Naive thymus-derived CD4-positive, alpha-beta T cell (primary cell): Measurements from ENCODE around the gene FRMD5. TPM values are rescaled to one million over a fixed set of nuclear protein-coding genes. Genes with fewer than 3 reads are reported as not detected.

Experiments
- ATAC-seq: fragments of 150-1000 bp; cut with Tn5 transposase; 2 replicates; pipeline ENCODE4 v1.10.0; 2021; ENCODE audit warnings: mild to moderate bottlenecking, moderate library complexity
- CTCF ChIA-PET: fragments of 350-600 bp; sonication (Branson Sonifier 250); formaldehyde crosslinking; loops from one replicate; lab custom pipeline; 2021; ENCODE audit warnings: antibody characterized with exemption; lab: Charles Lee
- POLR2A ChIA-PET: fragments of 350-600 bp; sonication (Branson Sonifier 250); formaldehyde crosslinking; loops from one replicate; lab custom pipeline; 2021; ENCODE audit warnings: antibody characterized with exemption, inconsistent platforms; lab: Charles Lee
- DNase-seq, 9 donors: peaks; one replicate each; pipeline versions ENCODE4 v3.0.0 to v3.0.0-alpha.2; 2020 to 2022; ENCODE audit warnings: mixed read lengths in 1 of 9
- H3K27ac ChIP-seq: one replicate; pipeline ENCODE4 v1.7.0; 2013; ENCODE audit warnings: mild to moderate bottlenecking, low read depth, low read length, moderate library complexity
- H3K27me3 ChIP-seq, 2 donors: one replicate each; pipeline ENCODE4 v1.7.0; 2013; ENCODE audit warnings: low read length in 2 of 2, mild to moderate bottlenecking in 2 of 2, moderate library complexity in 2 of 2; ENCODE audit not compliant: control insufficient read depth in 2 of 2, insufficient read depth in 2 of 2
- H3K36me3 ChIP-seq, 3 experiments: 1 replicate in 2 of 3; 2 replicates in 1 of 3; pipeline ENCODE4 v1.7.0; 2013; ENCODE audit warnings: low read length in 3 of 3, mild to moderate bottlenecking in 3 of 3, moderate library complexity in 1 of 3; ENCODE audit not compliant: insufficient read depth in 3 of 3, control insufficient read depth in 2 of 3
- H3K4me1 ChIP-seq, 2 donors: one replicate each; pipeline ENCODE4 v1.7.0; 2013; ENCODE audit warnings: low read length in 2 of 2, mild to moderate bottlenecking in 2 of 2, moderate library complexity in 1 of 2; ENCODE audit not compliant: control insufficient read depth in 2 of 2, insufficient read depth in 2 of 2
- H3K4me3 ChIP-seq: 2 replicates; pipeline ENCODE4 v1.7.0; 2013; ENCODE audit warnings: mild to moderate bottlenecking, low read length
- H3K9me3 ChIP-seq, 3 experiments: 1 replicate in 2 of 3; 2 replicates in 1 of 3; pipeline ENCODE4 v1.7.0; 2013; ENCODE audit warnings: low read length in 3 of 3; ENCODE audit not compliant: control insufficient read depth in 2 of 3
- H3K27ac Mint-ChIP-seq, 9 donors: one replicate each; pipeline ENCODE4 v1.8.0; 2020 to 2022; ENCODE audit warnings: mixed read lengths in 9 of 9, mild to moderate bottlenecking in 8 of 9, moderate library complexity in 5 of 9, inconsistent platforms in 2 of 9
- H3K27me3 Mint-ChIP-seq, 5 donors: one replicate each; pipeline ENCODE4 v1.8.0; 2021 to 2022; ENCODE audit warnings: mixed read lengths in 5 of 5, mild to moderate bottlenecking in 1 of 5
- H3K36me3 Mint-ChIP-seq, 5 donors: one replicate each; pipeline ENCODE4 v1.8.0; 2020 to 2022; ENCODE audit warnings: mixed read lengths in 5 of 5, mild to moderate bottlenecking in 3 of 5, inconsistent platforms in 1 of 5
- H3K4me1 Mint-ChIP-seq, 7 donors: one replicate each; pipeline ENCODE4 v1.8.0; 2020 to 2022; ENCODE audit warnings: mixed read lengths in 7 of 7, mild to moderate bottlenecking in 3 of 7, inconsistent platforms in 1 of 7
- H3K4me3 Mint-ChIP-seq, 10 donors: one replicate each; pipeline ENCODE4 v1.8.0; 2020 to 2022; ENCODE audit warnings: mild to moderate bottlenecking in 10 of 10, mixed read lengths in 10 of 10, moderate library complexity in 6 of 10, inconsistent platforms in 2 of 10
- H3K9me3 Mint-ChIP-seq, 11 donors: one replicate each; pipeline ENCODE4 v1.8.0; 2020 to 2022; ENCODE audit warnings: mixed read lengths in 11 of 11, mild to moderate bottlenecking in 4 of 11, inconsistent platforms in 1 of 11, moderate library complexity in 1 of 11
- intact Hi-C, 2 donors: fragments of 100-400 bp; cut with micrococcal nuclease; formaldehyde crosslinking; loops; one replicate each; pipeline ENCODE4 v1.15.1; 2023
- polyA plus RNA-seq, 2 donors: library from polyadenylated mRNA; unstranded; fragments of 300-500 nt; fragmentation: Illumina TruSeq; gene quantifications; one replicate each; pipeline ENCODE4 v1.2.3, GENCODE V29; 2021
- total RNA-seq, 6 experiments: library from RNA in 5 of 6; stranded (reverse) in 5 of 6; gene quantifications; 1 replicate in 5 of 6; 2 replicates in 1 of 6; pipeline ENCODE4 v1.2.3 and lab custom pipeline; 2021 to 2026

FRMD5 gene
- total and polyA plus RNA-seq, 7 experiments from 2014 or later: 0.31 to 0.39 (median 0.35) TPM; not detected in 4

GRCh38 chr15:44153352-44153751 lies 41.7 kb downstream of the FRMD5 start:
- Mint-ChIP-seq H3K9me3 (peaks cover 0 to 2% (median 0%) of the 10 kb centered on the region in 11 donors), H3K4me1 (no peaks in the 10 kb centered on the region), H3K36me3 (no peaks in the 10 kb centered on the region), H3K27ac (no peak overlapping the region), H3K27me3 (peaks cover 18 to 39% (median 31%) of the 10 kb centered on the region in 5 donors), H3K4me3 (no peak overlapping the region)
- Histone ChIP-seq H3K36me3 (no peaks in the 10 kb centered on the region), H3K4me1 (no peaks in the 10 kb centered on the region), H3K4me3 (no peak overlapping the region), H3K27me3 (peaks cover 0 to 2% of the 10 kb centered on the region in 2 donors), H3K9me3 (no peaks in the 10 kb centered on the region), H3K27ac (no peak overlapping the region)
- intact Hi-C loops: no loop called here
- no peak for ATAC-seq
- no peak for DNase-seq
- POLR2A ChIA-PET: no interaction called here
- CTCF ChIA-PET: no interaction called here

GRCh38 chr15:44149224-44149623 lies 45.8 kb downstream of the FRMD5 start:
- ChIA-PET POLR2A (no interaction called here), CTCF (no interaction called here)
- Histone ChIP-seq H3K27ac (no peak overlapping the region), H3K4me1 (no peaks in the 10 kb centered on the region), H3K9me3 (no peaks in the 10 kb centered on the region), H3K36me3 (no peaks in the 10 kb centered on the region), H3K27me3 (peaks cover 0 to 2% of the 10 kb centered on the region in 2 donors), H3K4me3 (no peak overlapping the region)
- no peak for ATAC-seq
- DNase-seq: no peak
- H3K36me3 Mint-ChIP-seq: no peaks in the 10 kb centered on the region
- intact Hi-C loops: no loop called here
- H3K27ac Mint-ChIP-seq: no peak overlapping the region
- H3K4me1 Mint-ChIP-seq: no peaks in the 10 kb centered on the region
- peaks cover 18 to 42% (median 28%) of the 10 kb centered on the region in 5 donors for H3K27me3 Mint-ChIP-seq
- H3K4me3 Mint-ChIP-seq: no peak overlapping the region
- H3K9me3 Mint-ChIP-seq: peaks cover 0 to 2% (median 0%) of the 10 kb centered on the region in 11 donors

GRCh38 chr15:44148580-44148979 lies 46.5 kb downstream of the FRMD5 start:
- intact Hi-C loops: no loop called here
- Mint-ChIP-seq H3K9me3 (peaks cover 0 to 2% (median 0%) of the 10 kb centered on the region in 11 donors), H3K4me3 (no peak overlapping the region), H3K4me1 (no peaks in the 10 kb centered on the region), H3K27me3 (peaks cover 18 to 41% (median 28%) of the 10 kb centered on the region in 5 donors), H3K36me3 (no peaks in the 10 kb centered on the region), H3K27ac (no peak overlapping the region)
- Histone ChIP-seq H3K36me3 (no peaks in the 10 kb centered on the region), H3K9me3 (no peaks in the 10 kb centered on the region), H3K4me3 (no peak overlapping the region), H3K27ac (no peak overlapping the region), H3K27me3 (peaks cover 0 to 2% of the 10 kb centered on the region in 2 donors), H3K4me1 (no peaks in the 10 kb centered on the region)
- POLR2A ChIA-PET: no interaction called here
- CTCF ChIA-PET: no interaction called here
- DNase-seq: no peak
- ATAC-seq: no peak

GRCh38 chr15:44147636-44148035 lies 47.4 kb downstream of the FRMD5 start:
- H3K27ac ChIP-seq: no peak overlapping the region
- ChIA-PET POLR2A (no interaction called here), CTCF (no interaction called here)
- DNase-seq (no peak), ATAC-seq (no peak)
- Mint-ChIP-seq H3K4me1 (no peaks in the 10 kb centered on the region), H3K27ac (no peak overlapping the region), H3K27me3 (peaks cover 15 to 36% (median 26%) of the 10 kb centered on the region in 5 donors), H3K4me3 (no peak overlapping the region), H3K9me3 (peaks cover 0 to 2% (median 0%) of the 10 kb centered on the region in 11 donors), H3K36me3 (no peaks in the 10 kb centered on the region)
- H3K36me3 ChIP-seq: no peaks in the 10 kb centered on the region
- H3K9me3 ChIP-seq: no peaks in the 10 kb centered on the region
- no peak overlapping the region for H3K4me3 ChIP-seq
- intact Hi-C loops: no loop called here
- peaks cover 0 to 2% of the 10 kb centered on the region in 2 donors for H3K27me3 ChIP-seq
- no peaks in the 10 kb centered on the region for H3K4me1 ChIP-seq

GRCh38 chr15:44145495-44145894 lies 49.6 kb downstream of the FRMD5 start:
- no peak for DNase-seq
- Mint-ChIP-seq H3K4me3 (no peak overlapping the region), H3K9me3 (peaks cover 0 to 2% (median 0%) of the 10 kb centered on the region in 11 donors), H3K27me3 (peaks cover 10 to 26% (median 23%) of the 10 kb centered on the region in 5 donors), H3K4me1 (no peaks in the 10 kb centered on the region), H3K36me3 (no peaks in the 10 kb centered on the region), H3K27ac (no peak overlapping the region)
- POLR2A ChIA-PET: no interaction called here
- intact Hi-C loops: no loop called here
- no peak for ATAC-seq
- no peaks in the 10 kb centered on the region for H3K36me3 ChIP-seq
- no peaks in the 10 kb centered on the region for H3K4me1 ChIP-seq
- no peak overlapping the region for H3K4me3 ChIP-seq
- H3K27me3 ChIP-seq: peaks cover 0 to 2% of the 10 kb centered on the region in 2 donors
- CTCF ChIA-PET: no interaction called here
- no peak overlapping the region for H3K27ac ChIP-seq
- no peaks in the 10 kb centered on the region for H3K9me3 ChIP-seq

GRCh38 chr15:44144992-44145391 lies 50.1 kb downstream of the FRMD5 start:
- CTCF ChIA-PET: no interaction called here
- Mint-ChIP-seq H3K27ac (no peak overlapping the region), H3K4me1 (no peaks in the 10 kb centered on the region), H3K9me3 (peaks cover 0 to 2% (median 0%) of the 10 kb centered on the region in 11 donors), H3K27me3 (peaks cover 8 to 21% (median 18%) of the 10 kb centered on the region in 5 donors), H3K36me3 (no peaks in the 10 kb centered on the region), H3K4me3 (no peak overlapping the region)
- Histone ChIP-seq H3K4me3 (no peak overlapping the region), H3K36me3 (no peaks in the 10 kb centered on the region), H3K27ac (no peak overlapping the region), H3K4me1 (no peaks in the 10 kb centered on the region), H3K27me3 (no peaks in the 10 kb centered on the region), H3K9me3 (no peaks in the 10 kb centered on the region)
- no peak for DNase-seq
- intact Hi-C loops: no loop called here
- ATAC-seq: no peak
- POLR2A ChIA-PET: no interaction called here

GRCh38 chr15:44144184-44144583 lies 50.9 kb downstream of the FRMD5 start:
- H3K27me3 Mint-ChIP-seq: peaks cover 4 to 17% (median 10%) of the 10 kb centered on the region in 5 donors
- Histone ChIP-seq H3K27me3 (no peaks in the 10 kb centered on the region), H3K4me1 (no peaks in the 10 kb centered on the region), H3K36me3 (no peaks in the 10 kb centered on the region), H3K4me3 (no peak overlapping the region), H3K9me3 (no peaks in the 10 kb centered on the region), H3K27ac (no peak overlapping the region)
- H3K9me3 Mint-ChIP-seq: no peaks in the 10 kb centered on the region
- no peaks in the 10 kb centered on the region for H3K4me1 Mint-ChIP-seq
- no peak overlapping the region for H3K4me3 Mint-ChIP-seq
- no peak overlapping the region for H3K27ac Mint-ChIP-seq
- intact Hi-C loops: no loop called here
- CTCF ChIA-PET: no interaction called here
- H3K36me3 Mint-ChIP-seq: no peaks in the 10 kb centered on the region
- no peak for ATAC-seq
- DNase-seq: no peak
- POLR2A ChIA-PET: no interaction called here
